Measurements from ENCODE around the gene TOR4A. TPM values are rescaled to one million over a fixed set of nuclear protein-coding genes. Genes with fewer than 3 reads are reported as not detected.

Gene TOR4A
- total RNA-seq, 2 donors from 2014 or later, result 26.4 to 43.5 TPM

DNA sequence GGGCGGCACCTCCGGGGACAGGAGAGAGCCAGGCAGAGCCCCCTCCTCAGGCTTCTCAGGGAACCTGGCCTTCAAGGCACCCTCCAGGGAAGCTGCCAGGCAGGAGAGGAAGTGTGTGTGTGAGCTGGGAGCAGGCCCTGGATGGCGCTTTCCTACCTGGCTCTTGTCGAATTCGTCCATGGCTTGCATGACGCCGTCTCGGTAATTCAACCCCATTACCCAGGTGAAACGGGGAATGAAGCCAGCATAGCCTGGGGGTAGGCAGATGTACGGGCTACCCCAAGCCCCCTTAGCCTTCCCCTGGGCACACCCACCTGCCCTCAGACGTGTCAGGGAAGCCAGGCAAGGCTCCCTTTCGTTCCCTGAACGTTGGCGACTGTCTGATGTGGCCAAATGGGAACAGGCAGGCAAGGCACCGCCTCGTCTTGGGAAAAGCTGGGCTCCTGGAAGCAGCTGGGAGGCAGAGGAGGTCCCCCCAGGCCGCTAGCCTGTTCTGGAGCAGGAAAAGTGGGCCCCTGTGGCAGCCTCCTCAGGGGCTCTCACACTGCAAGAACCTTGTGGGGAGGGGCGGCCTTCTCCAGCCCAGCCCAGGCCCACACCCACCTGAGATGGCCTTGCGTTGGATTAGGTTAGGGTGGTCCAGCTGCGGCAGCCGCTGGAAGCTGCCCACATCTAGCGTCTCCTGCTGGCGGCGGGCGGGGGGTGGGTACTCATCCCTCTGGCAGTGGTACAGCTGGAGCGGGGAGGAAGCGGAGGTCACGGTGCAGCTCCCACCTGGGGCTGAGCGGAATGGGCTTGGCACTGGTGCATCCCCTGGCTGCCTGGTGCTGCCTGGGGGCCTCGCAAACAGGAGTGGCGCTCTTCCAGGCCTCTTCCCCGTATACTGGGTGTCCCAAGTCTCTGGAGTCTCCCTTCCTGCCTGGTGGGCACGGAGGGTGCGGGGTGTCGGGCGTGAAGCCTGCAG, 32.8 kb upstream of the TOR4A start:
- TF ChIP-seq, protein P1, sequence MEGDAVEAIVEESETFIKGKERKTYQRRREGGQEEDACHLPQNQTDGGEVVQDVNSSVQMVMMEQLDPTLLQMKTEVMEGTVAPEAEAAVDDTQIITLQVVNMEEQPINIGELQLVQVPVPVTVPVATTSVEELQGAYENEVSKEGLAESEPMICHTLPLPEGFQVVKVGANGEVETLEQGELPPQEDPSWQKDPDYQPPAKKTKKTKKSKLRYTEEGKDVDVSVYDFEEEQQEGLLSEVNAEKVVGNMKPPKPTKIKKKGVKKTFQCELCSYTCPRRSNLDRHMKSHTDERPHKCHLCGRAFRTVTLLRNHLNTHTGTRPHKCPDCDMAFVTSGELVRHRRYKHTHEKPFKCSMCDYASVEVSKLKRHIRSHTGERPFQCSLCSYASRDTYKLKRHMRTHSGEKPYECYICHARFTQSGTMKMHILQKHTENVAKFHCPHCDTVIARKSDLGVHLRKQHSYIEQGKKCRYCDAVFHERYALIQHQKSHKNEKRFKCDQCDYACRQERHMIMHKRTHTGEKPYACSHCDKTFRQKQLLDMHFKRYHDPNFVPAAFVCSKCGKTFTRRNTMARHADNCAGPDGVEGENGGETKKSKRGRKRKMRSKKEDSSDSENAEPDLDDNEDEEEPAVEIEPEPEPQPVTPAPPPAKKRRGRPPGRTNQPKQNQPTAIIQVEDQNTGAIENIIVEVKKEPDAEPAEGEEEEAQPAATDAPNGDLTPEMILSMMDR (IDR thresholded peaks at IDR 0.05), result no peak
- no peaks in the 10 kb centered on the region for H3K9me3 ChIP-seq
- ATAC-seq (ENCODE audit: insufficient number of reproducible peaks, low FRiP score, low read depth) (no peak), DNase-seq (ENCODE audit: low spot score) (no peak)
- no peaks in the 10 kb centered on the region for H3K27me3 ChIP-seq (replicated peaks; ENCODE audit: insufficient read depth)
- peaks cover 6 to 23% of the 10 kb centered on the region in 2 donors for H3K4me1 ChIP-seq (ENCODE audit: control insufficient read depth in 1 of 2, low read depth in 2 of 2)
- H3K36me3 ChIP-seq, result peaks cover 12% of the 10 kb centered on the region
- H3K27ac ChIP-seq, result no peak overlapping the region
- H3K4me3 ChIP-seq, result no peak overlapping the region

DNA sequence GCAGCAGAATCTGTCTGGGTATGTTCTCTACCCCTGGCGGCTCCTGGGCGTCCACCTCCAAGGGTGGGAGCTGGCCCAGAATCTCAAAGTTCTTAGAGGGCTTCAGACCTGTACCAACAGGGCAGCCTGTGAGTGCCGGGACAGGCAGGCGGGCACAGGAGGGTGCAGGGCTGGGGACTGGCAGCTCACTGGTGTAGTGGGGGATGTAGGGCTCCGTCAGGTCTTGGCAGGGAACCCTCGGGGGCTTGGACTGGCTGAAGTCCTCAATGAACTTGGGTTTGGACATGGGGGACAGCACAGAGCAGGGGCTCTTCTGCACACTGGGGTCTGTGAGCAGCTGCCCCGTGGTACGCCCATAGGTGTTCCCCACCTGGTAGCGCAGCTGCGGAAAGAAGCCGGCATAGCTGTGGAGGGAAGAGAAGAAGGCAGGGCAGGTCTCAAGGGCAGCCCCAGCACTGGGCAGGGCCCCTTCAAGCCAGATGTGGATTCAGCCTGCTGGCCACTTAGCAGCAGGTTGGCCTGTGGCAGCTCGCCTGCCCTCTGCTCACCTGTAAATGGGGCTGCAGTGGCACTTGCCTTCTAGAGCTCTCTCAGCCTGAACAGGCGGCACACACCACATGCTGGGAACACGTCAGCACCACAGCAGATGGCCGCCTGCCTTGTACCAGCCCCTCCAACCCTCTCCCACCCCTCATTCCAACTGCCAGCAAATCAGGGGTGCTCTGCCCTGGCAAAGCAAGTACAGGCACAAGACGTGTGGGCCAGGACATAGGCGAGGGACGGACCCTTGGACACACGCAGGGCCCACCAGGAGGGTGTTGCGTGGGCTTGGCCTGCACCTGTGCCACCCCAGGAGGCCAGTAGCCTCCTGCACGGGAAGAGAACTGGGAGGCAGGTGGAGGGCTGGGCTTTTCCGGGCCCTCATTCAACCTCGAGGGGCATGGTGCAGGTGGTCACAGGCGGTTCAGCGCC, 31.8 kb upstream of the TOR4A start:
- H3K4me1 ChIP-seq (ENCODE audit: control insufficient read depth in 1 of 2, low read depth in 2 of 2), result peaks cover 6 to 20% of the 10 kb centered on the region in 2 donors
- no peak for DNase-seq (ENCODE audit: low spot score)
- H3K27me3 ChIP-seq (replicated peaks; ENCODE audit: insufficient read depth), result no peaks in the 10 kb centered on the region
- H3K4me3 ChIP-seq, result no peak overlapping the region
- H3K36me3 ChIP-seq, result peaks cover 12% of the 10 kb centered on the region
- no peaks in the 10 kb centered on the region for H3K9me3 ChIP-seq
- H3K27ac ChIP-seq, result no peak overlapping the region
- TF ChIP-seq, protein P1 (IDR thresholded peaks at IDR 0.05), result no peak
- no peak for ATAC-seq (ENCODE audit: insufficient number of reproducible peaks, low FRiP score, low read depth)

DNA sequence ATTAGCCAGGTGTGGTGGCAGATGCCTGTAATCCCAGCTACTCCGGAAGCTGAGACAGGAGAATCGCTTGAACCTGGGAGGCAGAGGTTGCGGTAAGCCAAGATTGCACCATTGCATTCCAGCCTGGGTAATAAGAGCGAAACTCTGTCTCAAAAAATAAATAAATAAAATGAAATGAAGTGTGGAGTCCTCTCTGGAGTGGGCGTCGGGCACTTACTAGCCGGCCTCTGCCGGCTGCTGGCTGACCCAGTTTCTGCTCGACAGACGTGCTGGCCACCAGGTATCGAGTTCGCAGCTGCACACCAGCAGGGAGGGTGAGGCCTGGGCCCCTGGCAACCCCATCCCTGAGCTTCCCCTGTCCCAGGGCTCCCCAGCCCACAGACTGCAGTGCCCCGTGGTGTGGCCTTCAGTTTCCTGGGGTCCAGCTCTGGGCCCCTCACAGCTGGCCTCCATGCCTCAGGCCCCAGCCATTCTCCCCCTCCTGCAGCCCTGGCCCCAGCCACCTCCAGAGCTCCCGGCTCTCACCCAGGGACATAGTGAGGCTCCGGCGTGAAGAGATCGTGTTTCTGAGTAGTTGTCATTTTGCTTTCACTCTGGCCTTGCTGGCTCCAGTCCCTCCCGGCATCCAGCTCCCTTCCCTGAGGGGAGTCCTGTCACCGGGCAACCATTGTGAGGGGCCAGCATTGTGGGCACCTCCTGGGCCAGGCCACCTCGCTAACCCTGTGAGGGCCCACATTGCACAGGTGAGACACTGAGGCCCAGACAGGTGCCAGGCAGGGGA, 30.2 kb upstream of the TOR4A start:
- H3K27me3 ChIP-seq (replicated peaks; ENCODE audit: insufficient read depth), result no peaks in the 10 kb centered on the region
- TF ChIP-seq, protein P1 (IDR thresholded peaks at IDR 0.05), result no peak
- H3K9me3 ChIP-seq, result no peaks in the 10 kb centered on the region
- no peak for ATAC-seq (ENCODE audit: insufficient number of reproducible peaks, low FRiP score, low read depth)
- no peak for DNase-seq (ENCODE audit: low spot score)
- no peak overlapping the region for H3K27ac ChIP-seq
- H3K36me3 ChIP-seq, result peaks cover 12% of the 10 kb centered on the region
- peaks cover 5 to 13% of the 10 kb centered on the region in 2 donors for H3K4me1 ChIP-seq (ENCODE audit: control insufficient read depth in 1 of 2, low read depth in 2 of 2)
- H3K4me3 ChIP-seq, result no peak overlapping the region

DNA sequence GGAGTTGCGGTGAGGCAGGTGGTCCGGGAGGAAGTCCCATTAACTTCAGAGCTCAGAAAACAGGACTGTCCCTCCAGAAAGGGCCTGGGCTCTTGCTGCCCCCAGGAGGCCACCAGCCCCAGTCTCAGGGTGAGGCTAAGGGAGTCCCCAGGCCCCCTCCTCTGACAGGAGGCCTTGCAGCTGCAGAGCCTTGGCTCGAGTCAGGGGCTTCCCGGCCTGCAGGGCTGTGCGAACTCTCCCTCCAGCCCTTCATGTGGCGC, 29.7 kb upstream of the TOR4A start:
- DNase-seq (ENCODE audit: low spot score) (no peak), ATAC-seq (ENCODE audit: insufficient number of reproducible peaks, low FRiP score, low read depth) (no peak)
- H3K9me3 ChIP-seq, result no peaks in the 10 kb centered on the region
- TF ChIP-seq, protein P1 (IDR thresholded peaks at IDR 0.05), result no peak
- H3K4me3 ChIP-seq, result no peak overlapping the region
- peaks cover 0 to 8% of the 10 kb centered on the region in 2 donors for H3K4me1 ChIP-seq (ENCODE audit: control insufficient read depth in 1 of 2, low read depth in 2 of 2)
- peaks cover 9% of the 10 kb centered on the region for H3K36me3 ChIP-seq
- no peaks in the 10 kb centered on the region for H3K27me3 ChIP-seq (replicated peaks; ENCODE audit: insufficient read depth)
- no peak overlapping the region for H3K27ac ChIP-seq
